Neural progenitor cell (in vitro differentiated cells): Measurements from ENCODE around the gene DNAH5. TPM values are rescaled to one million over a fixed set of nuclear protein-coding genes. Genes with fewer than 3 reads are reported as not detected.

Source experiments
- DNase-seq: peaks from one replicate; pipeline ENCODE4 v3.0.0-alpha.2; 2016; ENCODE audit warnings: low spot score
- H2AFZ ChIP-seq: fragments of 200-600 bp; sonication (generic); replicated peaks from 2 replicates; pipeline ENCODE4 v1.6.1; 2016; ENCODE audit warnings: antibody characterized with exemption
- H3F3A ChIP-seq: fragments of 200-600 bp; sonication (generic); 2 replicates; pipeline ENCODE4 v1.6.1; 2016; ENCODE audit warnings: antibody characterized with exemption, low read depth
- H3K27ac ChIP-seq: fragments of 200-600 bp; sonication (generic); 2 replicates; pipeline ENCODE4 v1.5.1; 2016; ENCODE audit warnings: mild to moderate bottlenecking
- H3K27me3 ChIP-seq: fragments of 200-600 bp; sonication (generic); 2 replicates; pipeline ENCODE4 v1.6.1; 2016; ENCODE audit warnings: mild to moderate bottlenecking, moderate library complexity
- H3K36me3 ChIP-seq: fragments of 200-600 bp; sonication (generic); 2 replicates; pipeline ENCODE4 v1.5.1; 2016
- H3K4me1 ChIP-seq: fragments of 200-600 bp; sonication (generic); 2 replicates; pipeline ENCODE4 v1.6.1; 2016; ENCODE audit warnings: mixed run types
- H3K4me2 ChIP-seq: fragments of 200-600 bp; sonication (generic); 2 replicates; pipeline ENCODE4 v1.6.1; 2016
- H3K4me3 ChIP-seq: fragments of 200-600 bp; sonication (generic); 2 replicates; pipeline ENCODE4 v1.5.1; 2016
- H3K79me2 ChIP-seq: fragments of 200-600 bp; sonication (generic); 2 replicates; pipeline ENCODE4 v1.6.1; 2016; ENCODE audit warnings: low read depth
- H3K9ac ChIP-seq: fragments of 200-600 bp; sonication (generic); 2 replicates; pipeline ENCODE4 v1.6.1; 2016
- H3K9me3 ChIP-seq: fragments of 200-600 bp; sonication (generic); 2 replicates; pipeline ENCODE4 v1.5.1; 2016; ENCODE audit warnings: low read depth
- H4K20me1 ChIP-seq: fragments of 200-600 bp; sonication (generic); 2 replicates; pipeline ENCODE4 v1.6.1; 2016; ENCODE audit warnings: low read depth
- H3K27ac Mint-ChIP-seq: 3 replicates; pipeline ENCODE4 v1.8.0; 2021; ENCODE audit warnings: mixed read lengths
- H3K27me3 Mint-ChIP-seq: 2 replicates; pipeline ENCODE4 v1.8.0; 2022; ENCODE audit warnings: low read depth, mild to moderate bottlenecking, inconsistent platforms, moderate library complexity, mixed read lengths; ENCODE audit not compliant: insufficient read depth
- H3K36me3 Mint-ChIP-seq: 3 replicates; pipeline ENCODE4 v1.8.0; 2021; ENCODE audit warnings: mixed read lengths
- H3K4me1 Mint-ChIP-seq: 3 replicates; pipeline ENCODE4 v1.8.0; 2021; ENCODE audit warnings: mixed read lengths
- H3K4me3 Mint-ChIP-seq: 3 replicates; pipeline ENCODE4 v1.8.0; 2021; ENCODE audit warnings: mild to moderate bottlenecking, moderate library complexity, mixed read lengths
- H3K9me3 Mint-ChIP-seq: 3 replicates; pipeline ENCODE4 v1.8.0; 2020; ENCODE audit warnings: mixed read lengths
- CTCF ChIP-seq: fragments of 200-600 bp; sonication (generic); IDR thresholded peaks from 2 replicates; pipeline ENCODE4 v1.5.1; 2017; ENCODE audit warnings: antibody characterized with exemption, mild to moderate bottlenecking
- EZH2 ChIP-seq: fragments of 200-600 bp; sonication (generic); IDR thresholded peaks from 2 replicates; pipeline ENCODE4 v1.6.1; 2017; ENCODE audit warnings: antibody characterized with exemption, mild to moderate bottlenecking, moderate library complexity
- EZH2phosphoT487 ChIP-seq: fragments of 200-600 bp; sonication (generic); IDR thresholded peaks from 2 replicates; pipeline ENCODE4 v1.6.1; 2017; ENCODE audit warnings: antibody characterized with exemption
- total RNA-seq: library from RNA; depleted of rRNA; stranded (reverse); fragments of >200 nt; gene quantifications from 2 replicates; pipeline ENCODE4 v1.2.3, GENCODE V29; 2015; ENCODE audit warnings: low replicate concordance

Gene DNAH5
- total RNA-seq, 1 donor from 2014 or later = 0.39 TPM

DNA sequence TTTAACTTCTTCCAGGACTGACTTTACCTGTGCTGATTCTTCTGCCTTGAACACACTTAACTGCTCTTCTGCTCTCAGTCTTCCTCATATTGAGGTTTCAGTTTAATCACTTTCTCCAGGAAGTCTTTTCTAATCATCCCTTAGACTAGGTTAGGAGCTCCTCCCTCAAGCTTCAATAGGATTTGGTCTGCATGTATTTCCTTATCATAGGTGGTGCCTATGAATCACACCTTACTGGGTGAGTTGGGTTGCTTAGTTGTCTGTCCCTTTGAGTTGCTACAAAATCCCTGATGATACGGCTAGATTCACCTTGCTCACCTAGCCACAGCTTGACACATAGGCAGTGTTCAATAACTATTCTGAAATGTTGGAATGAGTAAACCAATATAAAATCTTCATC is 164.4 kb downstream of the DNAH5 start:
- no peaks in the 10 kb centered on the region for H3K4me1 ChIP-seq
- Mint-ChIP-seq H3K9me3 (no peaks in the 10 kb centered on the region), H3K27me3 (no peaks in the 10 kb centered on the region), H3K4me3 (no peak overlapping the region), H3K4me1 (no peaks in the 10 kb centered on the region), H3K36me3 (no peaks in the 10 kb centered on the region), H3K27ac (no peak overlapping the region)
- no peak overlapping the region for H3K27ac ChIP-seq
- no peak for DNase-seq
- H3K27me3 ChIP-seq = no peaks in the 10 kb centered on the region
- H3K4me3 ChIP-seq = no peak overlapping the region
- TF ChIP-seq EZH2phosphoT487 (no peak), EZH2 (no peak), CTCF (no peak)
- no peak overlapping the region for H3K4me2 ChIP-seq
- H3K9ac ChIP-seq = no peak overlapping the region
- no peaks in the 10 kb centered on the region for H3K36me3 ChIP-seq
- H3F3A ChIP-seq = no peaks in the 10 kb centered on the region
- H2AFZ ChIP-seq = no peak overlapping the region
- no peaks in the 10 kb centered on the region for H4K20me1 ChIP-seq
- H3K79me2 ChIP-seq = no peaks in the 10 kb centered on the region
- H3K9me3 ChIP-seq = no peaks in the 10 kb centered on the region

- no peaks in the 10 kb centered on the region for H3K4me1 Mint-ChIP-seq
Observed at GRCh38 chr5:13773649-13774048, 170.8 kb downstream of the DNAH5 start.

DNA sequence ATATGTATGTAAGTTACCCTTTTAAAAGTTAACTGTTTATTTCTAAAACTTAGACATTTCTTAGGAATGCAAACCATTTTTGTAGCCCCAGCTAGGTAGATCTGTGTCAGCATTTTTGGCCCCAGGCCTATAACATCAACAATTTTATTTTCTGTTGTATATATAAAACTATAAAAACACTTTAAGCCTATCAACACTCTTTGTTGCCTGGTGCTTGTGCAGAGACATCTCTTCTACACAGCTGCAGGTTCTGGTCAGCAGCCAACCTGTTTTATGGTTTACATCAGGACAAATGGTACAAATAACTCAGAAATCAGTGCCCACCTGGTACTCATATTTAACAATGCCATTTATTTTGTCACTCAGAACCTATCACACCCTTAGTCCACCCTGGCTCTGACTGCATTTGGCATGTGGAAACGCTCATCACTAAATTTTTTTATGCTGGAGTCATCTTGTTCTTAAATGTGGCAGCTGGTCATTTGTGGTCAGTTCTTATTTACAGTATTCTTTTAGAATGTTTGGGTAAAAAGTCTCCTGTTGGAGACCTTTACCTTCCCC is 173.4 kb downstream of the DNAH5 start:
- TF ChIP-seq EZH2 = no peak
- no peak for TF ChIP-seq EZH2phosphoT487
- no peak for TF ChIP-seq CTCF
- Histone ChIP-seq H4K20me1 (no peaks in the 10 kb centered on the region), H3K4me1 (no peaks in the 10 kb centered on the region), H3K27ac (no peak overlapping the region), H3K79me2 (no peaks in the 10 kb centered on the region), H3K4me3 (no peak overlapping the region), H3K9ac (no peak overlapping the region), H3K4me2 (no peak overlapping the region), H3K9me3 (no peaks in the 10 kb centered on the region), H3K27me3 (no peaks in the 10 kb centered on the region), H2AFZ (no peak overlapping the region), H3F3A (no peaks in the 10 kb centered on the region), H3K36me3 (no peaks in the 10 kb centered on the region)
- H3K4me1 Mint-ChIP-seq = no peaks in the 10 kb centered on the region
- no peak overlapping the region for H3K4me3 Mint-ChIP-seq
- no peak overlapping the region for H3K27ac Mint-ChIP-seq
- no peaks in the 10 kb centered on the region for H3K9me3 Mint-ChIP-seq
- no peak for DNase-seq
- H3K36me3 Mint-ChIP-seq = no peaks in the 10 kb centered on the region
- H3K27me3 Mint-ChIP-seq = no peaks in the 10 kb centered on the region

More at GRCh38 chr5:13773649-13774048, 170.8 kb downstream of the DNAH5 start:
- H4K20me1 ChIP-seq = no peaks in the 10 kb centered on the region
- no peaks in the 10 kb centered on the region for H3F3A ChIP-seq
- no peaks in the 10 kb centered on the region for H3K4me1 ChIP-seq
- Mint-ChIP-seq H3K4me3 (no peak overlapping the region), H3K27ac (no peak overlapping the region), H3K27me3 (no peaks in the 10 kb centered on the region), H3K36me3 (no peaks in the 10 kb centered on the region), H3K9me3 (no peaks in the 10 kb centered on the region)
- H3K27me3 ChIP-seq = no peaks in the 10 kb centered on the region
- no peak overlapping the region for H3K4me3 ChIP-seq
- H3K9ac ChIP-seq = no peak overlapping the region
- TF ChIP-seq EZH2phosphoT487 (no peak), EZH2 (no peak), CTCF (no peak)
- H3K4me2 ChIP-seq = no peak overlapping the region
- H3K27ac ChIP-seq = no peak overlapping the region
- no peaks in the 10 kb centered on the region for H3K36me3 ChIP-seq
- H3K9me3 ChIP-seq = no peaks in the 10 kb centered on the region
- no peak for DNase-seq
- H2AFZ ChIP-seq = peak overlapping the region; percentile 1
- H3K79me2 ChIP-seq = no peaks in the 10 kb centered on the region
